GM19035 (cell line): ENCODE measurements around the gene TMEM87B.
"Not testable (repeated sequence)": the region's sequence is repeated elsewhere in the genome, so short reads cannot be mapped to it uniquely, and the experiment has no call there.

Source experiments
- ATAC-seq: cut with Tn5 transposase; IDR thresholded peaks from one replicate; pipeline ENCODE4 v1.9.1; 2021; ENCODE audit not compliant: unreplicated experiment

TMEM87B gene

GRCh38 chr2:112065486-112065885, 10.4 kb downstream of the TMEM87B start:
- no peak for ATAC-seq

DNA sequence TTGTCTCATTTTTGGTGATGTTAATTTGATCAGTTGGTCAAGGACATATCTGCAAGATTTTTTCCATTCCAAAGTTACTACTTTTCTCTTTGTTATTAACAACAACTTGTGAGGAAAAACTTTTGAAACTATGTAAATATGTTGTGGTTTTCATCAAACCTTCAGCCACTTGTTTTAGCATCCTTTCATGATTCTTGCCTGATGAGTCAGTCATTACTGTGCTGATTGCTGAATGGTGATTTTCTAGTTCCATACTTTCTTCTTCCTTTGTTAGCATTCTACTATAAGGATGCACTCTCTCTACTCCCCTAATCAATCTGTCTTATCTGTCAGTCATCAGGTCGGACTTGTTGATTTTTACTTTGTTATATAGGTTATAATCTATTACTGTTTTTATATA, 10.9 kb downstream of the TMEM87B start:
- ATAC-seq, result no peak

DNA sequence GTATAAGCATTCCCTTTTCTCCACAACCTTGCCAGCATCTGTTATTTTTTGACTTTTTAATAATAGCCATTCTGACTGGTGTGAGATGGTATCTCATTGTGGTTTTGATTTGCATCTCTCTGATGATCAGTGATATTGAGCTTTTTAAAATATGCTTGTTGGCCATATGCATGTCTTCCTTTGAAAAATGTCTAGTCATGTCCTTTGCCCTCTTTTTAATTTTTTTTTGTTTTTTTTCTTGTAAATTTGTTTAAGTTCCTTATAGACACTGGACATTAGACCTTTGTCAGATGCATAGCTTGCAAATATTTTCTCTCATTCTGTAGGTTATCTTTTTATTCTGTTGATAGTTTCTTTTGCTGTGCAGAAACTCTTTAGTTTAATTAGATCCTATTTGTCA, 14.7 kb downstream of the TMEM87B start:
- not testable (repeated sequence) for ATAC-seq

- no peak for ATAC-seq
Observed at GRCh38 chr2:112073875-112074274, 18.8 kb downstream of the TMEM87B start.

- ATAC-seq, result no peak
Observed at GRCh38 chr2:112074506-112074905, 19.4 kb downstream of the TMEM87B start.

DNA sequence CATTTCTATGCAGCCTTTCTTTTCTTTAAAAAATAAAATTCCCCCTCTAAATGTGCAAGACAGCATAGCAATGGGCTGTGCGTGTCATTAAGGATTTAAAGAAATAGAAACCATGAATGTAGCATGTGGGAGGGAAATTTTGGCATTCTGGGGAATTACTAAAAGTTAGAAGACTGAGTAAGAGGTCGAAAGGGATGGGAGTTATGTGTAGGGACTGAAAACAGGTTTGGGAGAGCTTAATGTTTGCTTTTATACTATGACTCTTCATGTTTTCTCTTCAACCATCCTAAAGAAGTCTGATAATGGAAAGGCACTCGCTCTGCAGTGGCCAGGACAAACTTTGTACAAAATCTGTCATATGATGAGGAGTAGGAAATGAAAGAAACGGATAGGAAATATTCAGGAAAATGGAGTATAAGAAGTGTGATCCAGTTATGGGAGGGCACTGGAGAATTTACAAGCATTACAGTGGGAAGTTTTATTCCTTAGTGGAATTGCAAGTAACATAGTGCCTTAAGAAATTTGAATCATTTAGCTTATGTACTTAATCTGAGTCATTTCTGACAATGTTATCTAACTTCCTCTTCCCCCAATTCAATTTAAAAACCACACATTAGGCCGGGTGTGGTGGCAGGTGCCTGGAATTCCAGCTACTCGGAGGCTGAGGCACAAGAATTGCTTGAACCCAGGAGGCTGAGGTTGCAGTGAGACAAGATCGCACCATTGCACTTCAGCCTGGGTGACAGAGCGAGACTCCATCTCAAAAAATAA, 20.6 kb downstream of the TMEM87B start:
- ATAC-seq, result no peak

DNA sequence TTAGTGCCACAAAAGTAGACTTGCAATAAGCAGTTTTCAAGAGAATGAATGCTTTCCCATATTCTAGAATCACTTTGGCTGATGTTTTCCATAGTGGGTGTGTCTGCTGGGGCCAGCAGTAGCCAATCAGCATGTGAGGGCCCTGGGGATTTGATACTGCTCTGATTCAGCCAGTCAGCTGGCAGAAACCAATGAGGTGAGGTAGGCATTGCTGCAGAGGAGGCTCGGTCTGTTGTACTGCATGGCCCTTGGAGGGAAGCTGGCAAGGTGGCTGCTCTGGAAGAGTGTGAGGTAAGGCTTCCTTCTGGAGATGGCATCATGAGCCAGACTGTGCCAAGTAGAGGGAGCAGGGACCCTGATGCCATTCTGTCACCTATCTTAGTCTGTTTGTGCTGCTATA, 22.7 kb downstream of the TMEM87B start:
- no peak for ATAC-seq

DNA sequence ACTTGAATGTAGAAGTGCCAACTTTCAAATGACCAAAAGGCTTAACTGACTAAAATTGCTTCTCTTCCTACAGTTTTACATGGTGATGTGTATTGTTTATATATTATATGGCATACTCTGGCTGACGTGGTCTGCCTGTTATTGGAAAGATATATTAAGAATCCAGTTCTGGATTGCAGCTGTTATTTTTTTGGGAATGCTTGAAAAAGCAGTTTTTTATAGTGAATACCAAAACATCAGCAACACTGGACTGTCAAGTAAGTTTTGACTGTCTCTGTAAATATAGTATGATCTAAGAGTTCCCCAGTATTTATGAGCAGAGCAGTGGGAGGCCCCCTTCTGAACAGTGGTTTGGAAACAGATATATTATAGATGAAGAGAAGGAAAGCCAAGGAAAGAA, 26.2 kb downstream of the TMEM87B start:
- no peak for ATAC-seq

- ATAC-seq, result no peak
Observed at GRCh38 chr2:112084689-112085374, 29.8 kb downstream of the TMEM87B start.

GRCh38 chr2:112085375-112085730, 30.3 kb downstream of the TMEM87B start:
- ATAC-seq, result no peak

DNA sequence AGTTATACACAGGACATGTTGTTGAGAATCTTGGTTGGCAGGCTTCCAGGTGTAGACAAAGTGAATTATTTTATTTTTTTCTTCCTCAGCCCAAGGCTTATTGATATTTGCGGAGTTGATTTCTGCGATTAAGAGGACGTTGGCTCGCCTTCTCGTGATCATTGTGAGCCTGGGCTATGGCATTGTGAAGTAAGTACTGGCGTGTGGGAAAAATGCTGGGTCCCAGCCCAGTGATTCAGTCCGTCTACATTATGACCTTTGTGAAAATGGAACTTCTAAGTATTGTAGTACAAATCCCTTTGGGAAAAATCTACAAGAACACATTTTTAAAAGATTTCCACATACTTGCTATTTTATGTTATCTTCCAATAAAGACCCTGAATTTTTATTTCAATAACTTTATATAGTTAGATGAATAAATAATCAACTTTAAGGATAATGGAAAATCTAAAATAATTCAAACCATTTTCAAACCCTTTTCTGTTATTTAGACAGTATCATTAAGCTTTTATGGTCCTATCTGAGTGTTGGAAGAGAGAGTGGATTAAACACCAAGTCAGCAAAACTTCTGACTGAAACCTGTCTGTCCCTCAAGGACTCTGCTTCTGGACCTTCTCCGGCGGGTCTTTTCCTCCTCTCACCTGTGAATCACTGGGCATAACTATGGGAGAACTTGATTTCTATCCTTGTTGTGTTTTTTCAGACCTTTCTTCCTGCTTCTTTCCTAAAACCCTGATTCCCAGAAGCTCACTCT, 31.0 kb downstream of the TMEM87B start:
- ATAC-seq, result no peak

GRCh38 chr2:112087346-112088020, 32.4 kb downstream of the TMEM87B start:
- ATAC-seq, result no peak

DNA sequence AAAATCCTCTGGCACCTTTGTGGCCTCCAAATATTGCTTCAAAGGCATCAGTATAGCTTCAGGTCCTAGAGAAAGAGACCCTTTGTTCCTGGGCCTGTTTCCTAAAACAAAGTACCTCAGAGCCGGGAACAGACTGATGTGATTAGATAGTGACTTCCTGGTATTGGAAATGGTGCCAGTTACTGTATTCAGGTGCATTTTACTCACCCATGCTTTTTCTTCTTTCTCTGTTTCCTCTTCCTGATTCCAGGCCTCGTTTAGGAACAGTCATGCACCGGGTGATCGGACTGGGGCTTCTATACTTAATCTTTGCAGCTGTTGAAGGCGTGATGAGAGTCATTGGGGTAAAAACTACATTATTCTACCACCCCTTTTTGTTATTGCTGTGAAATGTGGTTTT, 34.3 kb downstream of the TMEM87B start:
- ATAC-seq, result no peak

- no peak for ATAC-seq
Observed at GRCh38 chr2:112092286-112093041, 37.4 kb downstream of the TMEM87B start.

GRCh38 chr2:112093216-112093615, 38.1 kb downstream of the TMEM87B start:
- no peak for ATAC-seq

GRCh38 chr2:112095681-112096080, 40.6 kb downstream of the TMEM87B start:
- no peak for ATAC-seq

GRCh38 chr2:112096098-112096497, 41.0 kb downstream of the TMEM87B start:
- no peak for ATAC-seq

GRCh38 chr2:112108178-112108832, 53.2 kb downstream of the TMEM87B start:
- no peak for ATAC-seq

DNA sequence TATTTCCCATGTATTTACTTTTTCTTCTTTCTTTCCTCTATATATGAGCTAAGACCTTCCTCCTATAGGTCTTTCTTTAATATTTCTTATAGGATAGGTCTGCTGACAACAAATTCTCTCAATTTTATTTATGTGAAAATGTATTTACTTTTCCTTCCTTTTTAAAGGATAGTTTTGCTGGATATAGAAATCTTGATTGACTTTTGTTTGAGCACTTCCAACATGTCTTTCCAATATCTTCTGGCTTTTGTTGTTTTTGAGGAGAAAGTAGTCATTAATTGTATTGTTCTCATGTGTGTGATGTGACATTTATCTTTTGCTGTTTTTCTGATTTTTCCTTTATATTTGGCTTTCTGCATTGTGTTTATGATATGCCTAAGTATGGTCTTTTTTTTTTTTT, 54.2 kb downstream of the TMEM87B start:
- no peak for ATAC-seq

DNA sequence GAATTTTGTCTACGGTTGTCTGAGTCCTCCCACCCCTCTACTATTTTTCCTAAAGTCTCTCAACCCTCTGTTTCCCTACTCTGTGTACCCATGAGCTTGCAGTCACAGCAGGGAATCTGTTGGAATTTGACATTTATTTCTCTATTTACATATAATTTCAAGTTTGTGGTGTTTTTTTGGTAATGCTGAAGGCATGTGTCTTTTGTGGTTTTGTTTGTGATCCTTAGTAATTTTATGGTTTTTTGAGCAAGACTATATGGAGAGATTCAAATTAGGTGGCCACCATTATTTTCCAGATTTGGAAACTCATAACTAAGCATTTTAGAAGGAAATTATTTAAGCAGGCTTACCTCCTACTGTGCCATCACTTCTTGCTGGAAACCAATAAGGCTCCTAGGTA, 55.9 kb downstream of the TMEM87B start:
- ATAC-seq, result no peak
